GM12878 (cell line): Measurements from ENCODE around the gene NCR3LG1. TPM values are rescaled to one million over a fixed set of nuclear protein-coding genes. Genes with fewer than 3 reads are reported as not detected.

Experiments used
- ATAC-seq: fragments of 200-7000 bp; cut with Tn5 transposase; 3 replicates; pipeline ENCODE4 v1.9.1; 2020; ENCODE audit warnings: mild to moderate bottlenecking, moderate library complexity
- BruUV-seq: library from RNA; stranded (reverse); fragments of 400-500 nt; replicated peaks from 2 replicates; lab custom pipeline; 2021; lab: Mats Ljungman, UMichigan
- CTCF ChIA-PET: fragments of 300-600 bp; sonication (Branson Sonifier 250); formaldehyde crosslinking; extraction: SDS; loops from one replicate; lab custom pipeline; 2021; ENCODE audit warnings: inconsistent platforms; lab: Yijun Ruan, JAX
- POLR2A ChIA-PET: fragments of 350-600 bp; formaldehyde crosslinking; extraction: SDS; loops from one replicate; lab custom pipeline; 2021; ENCODE audit warnings: inconsistent platforms; lab: Charles Lee
- RAD21 ChIA-PET: fragments of 300-600 bp; sonication (Branson Sonifier 250); formaldehyde crosslinking; loops from one replicate; lab custom pipeline; 2023; ENCODE audit warnings: antibody characterized with exemption; ENCODE audit not compliant: unreplicated experiment; lab: Charles Lee
- SMC1A ChIA-PET: fragments of 300-600 bp; sonication (Branson Sonifier 250); formaldehyde crosslinking; loops from one replicate; lab custom pipeline; 2023; ENCODE audit not compliant: unreplicated experiment, uncharacterized antibody; lab: Charles Lee
- DNase-seq: peaks from one replicate; pipeline ENCODE4 v3.0.0-alpha.2; 2011; ENCODE audit warnings: low read depth, low spot score
- FAIRE-seq: peaks from 3 replicates; lab custom pipeline; 2011; peaks lifted over from hg19 to GRCh38; lab: Jason Lieb, UNC
- H2AFZ ChIP-seq: 2 replicates; pipeline ENCODE4 v1.6.0; 2011; ENCODE audit warnings: low read depth, low read length, control low read depth; ENCODE audit not compliant: control insufficient read depth
- H3K27ac ChIP-seq: 2 replicates; pipeline ENCODE4 v1.5.1; 2011; ENCODE audit warnings: control low read depth; ENCODE audit not compliant: control insufficient read depth, insufficient read depth
- H3K27me3 ChIP-seq, 2 experiments: replicated peaks in 1 of 2; 2 replicates each; pipeline versions ENCODE4 v1.6.0 to v1.6.1; 2011; ENCODE audit warnings: low read length in 1 of 2; ENCODE audit not compliant: control insufficient read depth in 2 of 2, insufficient read depth in 2 of 2
- H3K36me3 ChIP-seq, 2 experiments: 2 replicates each; pipeline ENCODE4 v1.5.1; 2011; ENCODE audit warnings: low read length in 1 of 2; ENCODE audit not compliant: control insufficient read depth in 2 of 2, insufficient read depth in 2 of 2
- H3K4me1 ChIP-seq: 2 replicates; pipeline ENCODE4 v1.6.1; 2011; ENCODE audit warnings: mild to moderate bottlenecking, low read length, moderate library complexity, mixed read lengths; ENCODE audit not compliant: control insufficient read depth, insufficient read depth
- H3K4me2 ChIP-seq: 2 replicates; pipeline ENCODE4 v1.6.0; 2011; ENCODE audit warnings: control low read depth; ENCODE audit not compliant: control insufficient read depth, insufficient read depth
- H3K4me3 ChIP-seq: fragments of 200-600 bp; sonication (generic); 2 replicates; pipeline ENCODE4 v1.5.1; 2016
- H3K79me2 ChIP-seq: 2 replicates; pipeline ENCODE4 v1.6.0; 2011; ENCODE audit warnings: low read length; ENCODE audit not compliant: control insufficient read depth, insufficient read depth
- H3K9ac ChIP-seq: 2 replicates; pipeline ENCODE4 v1.8.0; 2011; ENCODE audit warnings: low read length, control low read depth, mixed read lengths; ENCODE audit not compliant: control insufficient read depth, insufficient read depth
- H3K9me3 ChIP-seq: replicated peaks from 3 replicates; pipeline ENCODE4 v1.5.1; 2011; ENCODE audit warnings: mild to moderate bottlenecking, low read length; ENCODE audit not compliant: control insufficient read depth, insufficient read depth
- H4K20me1 ChIP-seq: 2 replicates; pipeline ENCODE4 v1.6.0; 2011; ENCODE audit not compliant: control insufficient read depth, insufficient read depth
- CEBPB ChIP-seq, 2 experiments: fragments of 150-350 bp in 1 of 2; IDR thresholded peaks; 2 replicates each; pipeline ENCODE4 v1.6.1; 2012 to 2014; ENCODE audit warnings: low read depth in 2 of 2, low read length in 2 of 2, borderline replicate concordance in 1 of 2, inconsistent platforms in 1 of 2
- CHD1 ChIP-seq: IDR thresholded peaks from 2 replicates; pipeline ENCODE4 v1.6.1; 2012; ENCODE audit warnings: low read depth, low read length, improper control_type of control experiment
- HDGF ChIP-seq: fragments of 450-650 bp; IDR thresholded peaks from 2 replicates; pipeline ENCODE4 v1.6.1; 2016; ENCODE audit warnings: antibody characterized with exemption
- IKZF1 ChIP-seq: fragments of 450-650 bp; conservative IDR thresholded peaks from 2 replicates; pipeline ENCODE4 v1.6.1; 2017; ENCODE audit warnings: antibody characterized with exemption, mild to moderate bottlenecking
- IKZF2 ChIP-seq, 2 experiments: fragments of 450-650 bp; IDR thresholded peaks; 2 replicates each; pipeline ENCODE4 v1.6.1; 2017; ENCODE audit warnings: mild to moderate bottlenecking in 2 of 2, moderate library complexity in 2 of 2
- IRF4 ChIP-seq: IDR thresholded peaks from 2 replicates; pipeline ENCODE4 v1.6.1; 2011; ENCODE audit warnings: low read depth, low read length
- KDM1A ChIP-seq: fragments of 200-600 bp; sonication (generic); IDR thresholded peaks from 2 replicates; pipeline ENCODE4 v1.6.1; 2016; ENCODE audit warnings: borderline replicate concordance
- LARP7 ChIP-seq: fragments of 450-650 bp; IDR thresholded peaks from 2 replicates; pipeline ENCODE4 v1.6.1; 2017; ENCODE audit warnings: mild to moderate bottlenecking
- MEF2A ChIP-seq: IDR thresholded peaks from 2 replicates; pipeline ENCODE4 v1.6.1; 2011; ENCODE audit warnings: low read depth, mild to moderate bottlenecking, low read length, moderate library complexity; ENCODE audit not compliant: insufficient read depth
- NFXL1 ChIP-seq: fragments of 450-650 bp; IDR thresholded peaks from 2 replicates; pipeline ENCODE4 v1.6.1; 2017; ENCODE audit warnings: antibody characterized with exemption, mild to moderate bottlenecking, borderline replicate concordance
- SPI1 ChIP-seq: IDR thresholded peaks from 2 replicates; pipeline ENCODE4 v1.6.1; 2011; ENCODE audit warnings: low read depth, mild to moderate bottlenecking, low read length, moderate library complexity, borderline replicate concordance; ENCODE audit not compliant: insufficient read depth
- ZNF24 ChIP-seq: fragments of 450-650 bp; IDR thresholded peaks from 2 replicates; pipeline ENCODE4 v1.6.1; 2017; ENCODE audit warnings: antibody characterized with exemption, mild to moderate bottlenecking
- ZNF274 ChIP-seq: IDR thresholded peaks from one replicate; pipeline ENCODE4 v1.8.0; 2011; ENCODE audit not compliant: insufficient read length, insufficient read depth
- WGBS: methylation state at CpG from one replicate; pipeline ENCODE4 v1.1.6; 2016; ENCODE audit warnings: low lambda C conversion rate; ENCODE audit not compliant: insufficient replicate concordance, insufficient coverage; ENCODE audit errors: missing lambda C conversion rate; 5-methylcytosine and 5-hydroxymethylcytosine counted together
- in situ Hi-C: fragments of 300-500 bp; cut with MboI; formaldehyde crosslinking; loops from 9 replicates; pipeline ENCODE4 v1.14.3; 2018; ENCODE audit warnings: mixed read lengths
- intact Hi-C: fragments of 100-400 bp; cut with micrococcal nuclease; formaldehyde crosslinking; loops from one replicate; pipeline ENCODE4 v1.14.2; 2022; ENCODE audit not compliant: unreplicated experiment
- polyA plus RNA-seq, 11 experiments: library from polyadenylated mRNA; depleted of rRNA in 4 of 11; unstranded in 6 of 11; stranded (reverse) in 5 of 11; fragments of >200 nt; fragmentation: Nextera tagmentation in 4 of 11; fragmentation: Illumina TruSeq in 1 of 11; extraction: Ambion mirVana in 4 of 11; extraction: Trizol in 1 of 11; gene quantifications; 1 replicate in 1 of 11; 2 replicates in 10 of 11; pipeline versions ENCODE4 v1.2.1 to v1.2.3, GENCODE V29; 2011 to 2016; ENCODE audit warnings: inconsistent platforms in 2 of 11, missing spikeins in 2 of 11, low read depth in 1 of 11
- total RNA-seq, 4 experiments: library from RNA; depleted of rRNA in 3 of 4; stranded (reverse); fragments of >200 nt in 3 of 4; fragmentation: Illumina TruSeq in 1 of 4; extraction: Trizol in 1 of 4; gene quantifications; 2 replicates each; pipeline versions ENCODE4 v1.2.1 to v1.2.3, GENCODE V29; 2013 to 2021

The NCR3LG1 gene
- total and polyA plus RNA-seq, 10 of the 15 experiments (the other 5 are each of a cell fraction or from before 2014, with no cell fraction given): under 0.01 to 0.18 (median 0.11) TPM; not detected in 2

GRCh38 chr11:17400048-17400775 is 48.6 kb downstream of the NCR3LG1 start:
- no peak for DNase-seq
- POLR2A ChIA-PET: no interaction called here
- intact Hi-C loops (no loop called here), in situ Hi-C loops (no loop called here)
- Histone ChIP-seq H3K36me3 (no peaks in the 10 kb centered on the region), H3K4me2 (peak overlapping the region; percentile 1), H3K79me2 (no peaks in the 10 kb centered on the region), H3K9ac (no peak overlapping the region), H4K20me1 (no peaks in the 10 kb centered on the region), H3K9me3 (no peaks in the 10 kb centered on the region), H3K27me3 (no peaks in the 10 kb centered on the region), H3K4me1 (peaks cover 9% of the 10 kb centered on the region), H3K27ac (no peak overlapping the region)
- 27% methylated on average over 19 of the region's 19 CpGs for WGBS
- ATAC-seq: peak; percentile 68
- BruUV-seq: no TSS peak
- CTCF ChIA-PET: interaction anchor here (2.0 kb wide), 1 partner anchor 14 kb away, joined by 4 read pairs; no protein-coding TSS in a partner anchor
- FAIRE-seq: peak; percentile 64
- SMC1A ChIA-PET: no interaction called here
- RAD21 ChIA-PET: no interaction called here
- TF ChIP-seq SPI1: peak; percentile 86
- no peak for TF ChIP-seq IRF4
- no peak for TF ChIP-seq MEF2A
- TF ChIP-seq LARP7: no peak
- TF ChIP-seq CEBPB (IDR thresholded peaks at IDR 0.05; ENCODE audit: borderline replicate concordance in 1 of 2, low read depth in 2 of 2, low read length in 2 of 2): no peak
- no peak for TF ChIP-seq IKZF2 (IDR thresholded peaks at IDR 0.05)
- TF ChIP-seq ZNF24: no peak
- TF ChIP-seq NFXL1: no peak
- TF ChIP-seq HDGF: peak; percentile 36; the same call in 1 of the 2 replicates
- TF ChIP-seq ZNF274: no peak
- TF ChIP-seq IKZF1: no peak
- no peak for TF ChIP-seq CHD1
- TF ChIP-seq KDM1A: no peak
- TF ChIP-seq, all 136 proteins: peak for 2
- peak overlapping the region; percentile 13; the same call in 1 of the 2 replicates for H3K4me3 ChIP-seq
- H2AFZ ChIP-seq: peak overlapping the region; percentile 28; the same call in 1 of the 2 replicates
